ENCODE data around the gene ADA.
"Not testable (repeated sequence)": the region's sequence is repeated elsewhere in the genome, so short reads cannot be mapped to it uniquely, and the experiment has no call there.

DNA sequence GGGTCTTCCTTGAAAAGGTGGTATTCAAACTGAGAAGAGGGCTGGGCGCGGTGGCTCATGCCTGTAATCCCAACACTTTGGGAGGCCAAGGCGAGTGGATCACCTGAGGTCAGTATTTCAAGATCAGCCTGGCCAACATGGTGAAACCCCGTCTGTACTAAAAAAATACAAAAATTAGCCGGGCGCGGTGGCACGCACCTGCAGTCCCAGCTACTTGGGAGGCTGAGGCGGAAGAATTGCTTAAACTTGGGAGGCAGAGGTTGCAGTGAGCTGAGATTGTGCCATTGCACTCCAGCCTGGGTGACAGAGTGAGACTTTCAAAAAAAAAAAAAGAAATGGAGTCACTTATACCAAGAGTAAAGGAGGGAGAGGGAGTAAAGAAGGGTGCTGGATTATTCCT is 63.2 kb downstream of the ADA start:
- TF ChIP-seq, protein P1, sequence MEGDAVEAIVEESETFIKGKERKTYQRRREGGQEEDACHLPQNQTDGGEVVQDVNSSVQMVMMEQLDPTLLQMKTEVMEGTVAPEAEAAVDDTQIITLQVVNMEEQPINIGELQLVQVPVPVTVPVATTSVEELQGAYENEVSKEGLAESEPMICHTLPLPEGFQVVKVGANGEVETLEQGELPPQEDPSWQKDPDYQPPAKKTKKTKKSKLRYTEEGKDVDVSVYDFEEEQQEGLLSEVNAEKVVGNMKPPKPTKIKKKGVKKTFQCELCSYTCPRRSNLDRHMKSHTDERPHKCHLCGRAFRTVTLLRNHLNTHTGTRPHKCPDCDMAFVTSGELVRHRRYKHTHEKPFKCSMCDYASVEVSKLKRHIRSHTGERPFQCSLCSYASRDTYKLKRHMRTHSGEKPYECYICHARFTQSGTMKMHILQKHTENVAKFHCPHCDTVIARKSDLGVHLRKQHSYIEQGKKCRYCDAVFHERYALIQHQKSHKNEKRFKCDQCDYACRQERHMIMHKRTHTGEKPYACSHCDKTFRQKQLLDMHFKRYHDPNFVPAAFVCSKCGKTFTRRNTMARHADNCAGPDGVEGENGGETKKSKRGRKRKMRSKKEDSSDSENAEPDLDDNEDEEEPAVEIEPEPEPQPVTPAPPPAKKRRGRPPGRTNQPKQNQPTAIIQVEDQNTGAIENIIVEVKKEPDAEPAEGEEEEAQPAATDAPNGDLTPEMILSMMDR (IDR thresholded peaks at IDR 0.05), result not testable (repeated sequence)
- not testable (repeated sequence) for TF ChIP-seq EP300, POLR2A (IDR thresholded peaks at IDR 0.05)

All from tibial nerve (tissue), 4 donors.